HEK293 (cell line): ENCODE measurements around the gene TOP3A.

Source experiments
- CTCF ChIA-PET: fragments of 350-600 bp; formaldehyde crosslinking; extraction: SDS; loops from one replicate; lab custom pipeline; 2021; ENCODE audit warnings: antibody characterized with exemption; lab: Yijun Ruan, JAX
- POLR2A ChIA-PET: fragments of 300-600 bp; formaldehyde crosslinking; extraction: SDS; loops from one replicate; lab custom pipeline; 2020; ENCODE audit warnings: antibody characterized with exemption, inconsistent platforms; lab: Yijun Ruan, JAX
- H3K27ac ChIP-seq: fragments of 200-500 bp; sonication (Bioruptor generic); 2 replicates; pipeline ENCODE4 v1.5.1; 2014; ENCODE audit warnings: low read depth, low read length, control low read depth, inconsistent platforms; ENCODE audit errors: extremely low read depth
- H3K36me3 ChIP-seq, 2 experiments: fragments of 200-500 bp in 1 of 2; sonication (Bioruptor generic) in 1 of 2; 1 replicate in 1 of 2; 2 replicates in 1 of 2; pipeline ENCODE4 v1.5.1; 2014 to 2017; ENCODE audit warnings: inconsistent platforms in 2 of 2, low read length in 2 of 2; ENCODE audit not compliant: control insufficient read depth in 2 of 2, insufficient read depth in 1 of 2
- H3K4me1 ChIP-seq: fragments of 200-500 bp; sonication (Bioruptor generic); 2 replicates; pipeline ENCODE4 v1.5.1; 2014; ENCODE audit warnings: mild to moderate bottlenecking, low read length, inconsistent platforms; ENCODE audit not compliant: control insufficient read depth, insufficient read depth
- H3K4me3 ChIP-seq: 2 replicates; pipeline ENCODE4 v1.5.1; 2011; ENCODE audit warnings: low read depth, mild to moderate bottlenecking, control low read depth, low read length, moderate library complexity
- H3K9me3 ChIP-seq: fragments of 200-500 bp; sonication (Bioruptor generic); 2 replicates; pipeline ENCODE4 v1.5.1; 2014; ENCODE audit warnings: low read depth, low read length, inconsistent platforms; ENCODE audit not compliant: control insufficient read depth, insufficient read depth
- ATF2 ChIP-seq: fragments of 450-650 bp; formaldehyde crosslinking; IDR thresholded peaks from 2 replicates; pipeline ENCODE4 v1.5.1; 2016; ENCODE audit warnings: missing biosample characterization, missing genetic modification characterization, low read depth
- BCL11A ChIP-seq: fragments of 450-650 bp; formaldehyde crosslinking; IDR thresholded peaks from 2 replicates; pipeline ENCODE4 v1.5.1; 2016; ENCODE audit warnings: low read depth, missing biosample characterization, missing genetic modification characterization
- BCL11B ChIP-seq: fragments of 450-650 bp; formaldehyde crosslinking; IDR thresholded peaks from 2 replicates; pipeline ENCODE4 v1.5.1; 2016; ENCODE audit warnings: low read depth, missing biosample characterization, missing genetic modification characterization
- BCL6B ChIP-seq: fragments of 450-650 bp; formaldehyde crosslinking; IDR thresholded peaks from 2 replicates; pipeline ENCODE4 v1.5.1; 2017; ENCODE audit warnings: missing biosample characterization, missing genetic modification characterization
- GLIS1 ChIP-seq: fragments of 450-650 bp; formaldehyde crosslinking; IDR thresholded peaks from 2 replicates; pipeline ENCODE4 v1.5.1; 2016; ENCODE audit warnings: missing biosample characterization, missing genetic modification characterization
- INSM2 ChIP-seq: fragments of 450-650 bp; formaldehyde crosslinking; IDR thresholded peaks from 2 replicates; pipeline ENCODE4 v1.5.1; 2016; ENCODE audit warnings: missing biosample characterization, missing genetic modification characterization
- KLF17 ChIP-seq: fragments of 450-650 bp; formaldehyde crosslinking; IDR thresholded peaks from 2 replicates; pipeline ENCODE4 v1.5.1; 2016; ENCODE audit warnings: missing biosample characterization, missing genetic modification characterization
- REST ChIP-seq: fragments of 450-650 bp; formaldehyde crosslinking; IDR thresholded peaks from 2 replicates; pipeline ENCODE4 v1.5.1; 2016; ENCODE audit warnings: missing biosample characterization, missing genetic modification characterization
- ZBTB1 ChIP-seq: fragments of 450-650 bp; formaldehyde crosslinking; IDR thresholded peaks from 2 replicates; pipeline ENCODE4 v1.5.1; 2016; ENCODE audit warnings: missing biosample characterization, missing genetic modification characterization
- ZBTB48 ChIP-seq: fragments of 450-650 bp; formaldehyde crosslinking; IDR thresholded peaks from 2 replicates; pipeline ENCODE4 v1.5.1; 2016; ENCODE audit warnings: missing biosample characterization, missing genetic modification characterization
- ZBTB8A ChIP-seq: fragments of 450-650 bp; formaldehyde crosslinking; IDR thresholded peaks from 2 replicates; pipeline ENCODE4 v1.5.1; 2016; ENCODE audit warnings: missing biosample characterization, missing genetic modification characterization
- ZFP69B ChIP-seq: fragments of 450-650 bp; formaldehyde crosslinking; IDR thresholded peaks from 2 replicates; pipeline ENCODE4 v1.5.1; 2016; ENCODE audit warnings: missing biosample characterization, missing genetic modification characterization
- ZNF132 ChIP-seq: fragments of 450-650 bp; formaldehyde crosslinking; IDR thresholded peaks from 2 replicates; pipeline ENCODE4 v1.5.1; 2017; ENCODE audit warnings: missing biosample characterization, missing genetic modification characterization, borderline replicate concordance
- ZNF138 ChIP-seq: fragments of 450-650 bp; formaldehyde crosslinking; IDR thresholded peaks from 2 replicates; pipeline ENCODE4 v1.5.1; 2016; ENCODE audit warnings: missing biosample characterization, missing genetic modification characterization, borderline replicate concordance
- ZNF266 ChIP-seq: fragments of 450-650 bp; formaldehyde crosslinking; IDR thresholded peaks from 2 replicates; pipeline ENCODE4 v1.5.1; 2016; ENCODE audit warnings: missing biosample characterization, missing genetic modification characterization, low read depth
- ZNF416 ChIP-seq: fragments of 450-650 bp; formaldehyde crosslinking; IDR thresholded peaks from 2 replicates; pipeline ENCODE4 v1.5.1; 2016; ENCODE audit warnings: missing biosample characterization, missing genetic modification characterization
- ZNF426 ChIP-seq: fragments of 450-650 bp; formaldehyde crosslinking; IDR thresholded peaks from 2 replicates; pipeline ENCODE4 v1.5.1; 2017; ENCODE audit warnings: missing biosample characterization, missing genetic modification characterization, mild to moderate bottlenecking, inconsistent platforms, moderate library complexity
- ZNF514 ChIP-seq: fragments of 450-650 bp; formaldehyde crosslinking; IDR thresholded peaks from 2 replicates; pipeline ENCODE4 v1.5.1; 2016; ENCODE audit warnings: missing biosample characterization, missing genetic modification characterization
- ZNF521 ChIP-seq: fragments of 450-650 bp; formaldehyde crosslinking; IDR thresholded peaks from 2 replicates; pipeline ENCODE4 v1.5.1; 2017; ENCODE audit warnings: missing biosample characterization, mild to moderate bottlenecking, missing genetic modification characterization
- ZNF585B ChIP-seq: fragments of 450-650 bp; formaldehyde crosslinking; IDR thresholded peaks from 2 replicates; pipeline ENCODE4 v1.5.1; 2016; ENCODE audit warnings: missing biosample characterization, missing genetic modification characterization
- ZNF596 ChIP-seq: fragments of 450-650 bp; IDR thresholded peaks from 2 replicates; pipeline ENCODE4 v1.5.0; 2018; ENCODE audit warnings: missing biosample characterization, mild to moderate bottlenecking, missing genetic modification characterization, moderate library complexity
- ZNF645 ChIP-seq: fragments of 450-650 bp; formaldehyde crosslinking; IDR thresholded peaks from 2 replicates; pipeline ENCODE4; 2016; ENCODE audit warnings: missing biosample characterization, missing genetic modification characterization
- ZNF768 ChIP-seq: fragments of 450-650 bp; formaldehyde crosslinking; IDR thresholded peaks from 2 replicates; pipeline ENCODE4 v1.5.1; 2018; ENCODE audit warnings: missing biosample characterization, mild to moderate bottlenecking, missing genetic modification characterization

TOP3A gene

GRCh38 chr17:18227635-18228034, 87.2 kb downstream of the TOP3A start:
- no peak overlapping the region for H3K27ac ChIP-seq
- H3K4me1 ChIP-seq: peaks cover 4% of the 10 kb centered on the region; the same call in 1 of the 2 replicates
- H3K36me3 ChIP-seq: peaks cover 0 to 16% of the 10 kb centered on the region in 2 experiments; a peak in 2 of 3 replicates
- H3K4me3 ChIP-seq: no peak overlapping the region
- POLR2A ChIA-PET: no interaction called here
- no peaks in the 10 kb centered on the region for H3K9me3 ChIP-seq
- TF ChIP-seq ZNF768 (tag by site-specific recombination): no peak
- no peak for TF ChIP-seq ZNF266 (tag by site-specific recombination)
- TF ChIP-seq INSM2 (tag by site-specific recombination): no peak
- TF ChIP-seq ZNF521 (tag by site-specific recombination): no peak
- no peak for TF ChIP-seq ZNF416
- TF ChIP-seq BCL11A (tag by site-specific recombination): no peak
- TF ChIP-seq ZNF514 (tag by site-specific recombination): no peak
- no peak for TF ChIP-seq ZBTB1 (tag by site-specific recombination)
- TF ChIP-seq ZNF132 (tag by site-specific recombination): no peak
- no peak for TF ChIP-seq ZNF426
- TF ChIP-seq ZNF645 (tag by site-specific recombination): no peak
- CTCF ChIA-PET: no interaction called here

GRCh38 chr17:18226284-18226945, 88.4 kb downstream of the TOP3A start:
- Histone ChIP-seq H3K36me3 (peaks cover 0 to 7% of the 10 kb centered on the region in 2 experiments; a peak in 2 of 3 replicates), H3K4me1 (peaks cover 4% of the 10 kb centered on the region; the same call in 1 of the 2 replicates), H3K4me3 (peak overlapping the region; percentile 48), H3K27ac (peak overlapping the region; percentile 68; the same call in 1 of the 2 replicates), H3K9me3 (no peaks in the 10 kb centered on the region)
- POLR2A ChIA-PET: no interaction called here
- CTCF ChIA-PET: interaction anchor here (0.6 kb wide), 2 partner anchors 87 to 399 kb away, joined by 3 to 4 read pairs; no protein-coding TSS in a partner anchor
- peak; percentile 85 for TF ChIP-seq GLIS1 (tag by site-specific recombination)
- no peak for TF ChIP-seq BCL11B
- TF ChIP-seq ZFP69B (tag by site-specific recombination): no peak
- TF ChIP-seq KLF17: peak; percentile 8; the same call in 1 of the 2 replicates
- TF ChIP-seq ZBTB8A (tag by site-specific recombination): peak; percentile 34; the same call in 1 of the 2 replicates
- no peak for TF ChIP-seq BCL6B (tag by site-specific recombination)
- no peak for TF ChIP-seq ZNF138
- no peak for TF ChIP-seq ZNF596 (tag by site-specific recombination)
- no peak for TF ChIP-seq REST (tag by site-specific recombination)
- TF ChIP-seq ZNF585B (tag by site-specific recombination): no peak
- TF ChIP-seq ATF2 (tag by site-specific recombination): no peak
- 0 out of 2 replicates have a peak, but pooled peaks have one; percentile 1 for TF ChIP-seq ZBTB48 (tag by site-specific recombination)
